Heart right ventricle (tissue), 16 donors: ENCODE data around the gene ZNF764. TPM values are rescaled to one million over a fixed set of nuclear protein-coding genes. Genes with fewer than 3 reads are reported as not detected.
"Not testable (repeated sequence)": the region's sequence is repeated elsewhere in the genome, so short reads cannot be mapped to it uniquely, and the experiment has no call there.

ENCODE experiments used
- ATAC-seq, 8 donors: fragments of 200-7000 bp; cut with Tn5 transposase; one replicate each; pipeline ENCODE4 v1.9.1; 2020; ENCODE audit warnings: mild to moderate bottlenecking in 8 of 8, moderate library complexity in 8 of 8, moderate number of reproducible peaks in 1 of 8
- DNase-seq, 2 donors: peaks; one replicate each; pipeline ENCODE4 v3.0.0-alpha.2; 2020
- H3K27ac ChIP-seq, 10 donors: fragments of 200-600 bp; sonication (generic) in 2 of 10; one replicate each; pipeline versions ENCODE4 v1.5.0 to v1.8.0; 2020 to 2022; ENCODE audit warnings: mild to moderate bottlenecking in 3 of 10
- H3K27me3 ChIP-seq, 7 donors: fragments of 200-600 bp; one replicate each; pipeline ENCODE4 v1.8.0; 2021 to 2022; ENCODE audit warnings: mild to moderate bottlenecking in 2 of 7
- H3K36me3 ChIP-seq, 9 donors: fragments of 200-600 bp; sonication (generic) in 1 of 9; one replicate each; pipeline versions ENCODE4 v1.5.0 to v1.8.0; 2020 to 2022; ENCODE audit warnings: mild to moderate bottlenecking in 2 of 9
- H3K4me1 ChIP-seq, 9 donors: fragments of 200-600 bp; sonication (generic) in 1 of 9; one replicate each; pipeline versions ENCODE4 v1.5.0 to v1.8.0; 2020 to 2022; ENCODE audit warnings: mild to moderate bottlenecking in 4 of 9
- H3K4me3 ChIP-seq, 10 donors: fragments of 200-600 bp; sonication (generic) in 2 of 10; one replicate each; pipeline versions ENCODE4 v1.5.0 to v1.8.0; 2020 to 2022; ENCODE audit warnings: mild to moderate bottlenecking in 7 of 10, moderate library complexity in 2 of 10
- H3K9me3 ChIP-seq, 11 donors: fragments of 200-600 bp in 10 of 11; sonication (generic) in 2 of 11; one replicate each; pipeline versions ENCODE4 v1.5.0 to v1.8.0; 2013 to 2022; ENCODE audit warnings: mild to moderate bottlenecking in 2 of 11, control low read depth in 1 of 11, moderate library complexity in 1 of 11
- CTCF ChIP-seq, 9 donors: fragments of 200-600 bp; sonication (generic) in 2 of 9; IDR thresholded peaks; one replicate each; pipeline versions ENCODE4 v1.5.0 to v1.8.0; 2021 to 2022; ENCODE audit warnings: antibody characterized with exemption in 9 of 9, mild to moderate bottlenecking in 5 of 9, moderate library complexity in 1 of 9
- WGBS, 2 donors: extraction: QIAGEN DNeasy Blood & Tissue Kit; methylation state at CpG; one replicate each; pipeline ENCODE4 v1.1.7; 2013; ENCODE audit warnings: inconsistent platforms in 1 of 2; 5-methylcytosine and 5-hydroxymethylcytosine counted together
- intact Hi-C, 10 donors: fragments of 100-400 bp; cut with DNase I; formaldehyde crosslinking; loops; one replicate each; pipeline versions ENCODE4 v1.11.1 to v1.14.2; 2022
- polyA plus RNA-seq, 2 donors: library from polyadenylated mRNA; stranded (reverse); fragments of 200-250 nt; gene quantifications; one replicate each; pipeline ENCODE4 v1.2.3, GENCODE V29; 2013
- total RNA-seq, 10 donors: library from RNA; stranded (reverse); fragmentation: NEBNext Ultra II Directional in 3 of 10; extraction: Animal tissue kit (Norgen Biotek cat#: 25700) in 3 of 10; gene quantifications; one replicate each; pipeline versions ENCODE4 v1.2.1 to v1.2.4, GENCODE V29; 2021 to 2023
- donor health status: Arrhythmogenic right ventricular cardiomyopathy.
- donor health status: ischemic (EF 13 %, LVEDD 7.1; RV severe dilation, severe dysfunction).
- donor health status: healthy with polysubstance abuse.
- donor health status: DM: no; HTN: yes; CAD: no.
- donor health status: DM: no; HTN: no; CAD: no.
- donor health status: ischemic (EF 25% LVEDD 6.9; RV normal size, moderate dysfunction).
- donor health status: ischemic (EF 25% LVEDD 5.7; RV mildly dilated, moderate dysfunction).
- donor health status: healthy.
- donor health status: DM: yes; HTN: yes; CAD: no.
- donor health status: Ischemic cardiomyopathy.
- donor health status: ischemic (EF 35%, LVEDD 5.7; RV mildly dilated, moderate dysfunction).
- donor health status: nonischemic (EF 11% LVEDD 7.7; RV severe dilation, severe dysfunction).
- donor health status: DM: yes; HTN: yes; CAD: no.
- donor health status: PGD.
- donor health status: ischemic (EF 29% LVEDD 5.4; RV normal size, mild dysfunction).
- donor health status: nonischemic (EF 23%, LVEDD 6.1; RV moderate dilation, normal function).

ZNF764 gene
- total and polyA plus RNA-seq, 12 donors, result 5.6 to 15.3 (median 10.3) TPM

GRCh38 chr16:30548416-30549253 lies 9.5 kb downstream of the ZNF764 start:
- H3K9me3 ChIP-seq, result no peaks in the 10 kb centered on the region
- peaks cover 0 to 12% (median 0%) of the 10 kb centered on the region in 9 donors for H3K36me3 ChIP-seq
- no peaks in the 10 kb centered on the region for H3K27me3 ChIP-seq
- peak in 5 of 8 donors; percentile 10 to 30 (median 15) for ATAC-seq
- no peak for DNase-seq
- H3K27ac ChIP-seq, result peak overlapping the region in 9 of 10 donors; percentile 26 to 74 (median 63)
- no peak for TF ChIP-seq CTCF (IDR thresholded peaks at IDR 0.05)
- H3K4me3 ChIP-seq, result no peak overlapping the region
- intact Hi-C loops, result no loop called here
- 61 to 65% methylated on average over 8 of the region's 8 CpGs for WGBS, 2 donors
- H3K4me1 ChIP-seq, result peaks cover 0 to 45% (median 19%) of the 10 kb centered on the region in 9 donors

GRCh38 chr16:30546115-30546514 lies 12.1 kb downstream of the ZNF764 start:
- DNase-seq, result no peak
- Histone ChIP-seq H3K27ac (peak overlapping the region in 1 of 10 donors; percentile 3), H3K4me1 (peaks cover under 1 to 36% (median 22%) of the 10 kb centered on the region in 9 donors), H3K36me3 (no peaks in the 10 kb centered on the region), H3K9me3 (no peaks in the 10 kb centered on the region), H3K4me3 (no peak overlapping the region), H3K27me3 (no peaks in the 10 kb centered on the region)
- intact Hi-C loops, result no loop called here
- 75 to 77% methylated on average over 8 of the region's 8 CpGs for WGBS, 2 donors
- peak in 1 of 8 donors; percentile 10 for ATAC-seq
- TF ChIP-seq CTCF (IDR thresholded peaks at IDR 0.05), result no peak

- Histone ChIP-seq H3K4me3 (no peak overlapping the region), H3K27me3 (no peaks in the 10 kb centered on the region), H3K4me1 (peaks cover 6 to 39% (median 30%) of the 10 kb centered on the region in 9 donors), H3K27ac (no peak overlapping the region), H3K9me3 (no peaks in the 10 kb centered on the region), H3K36me3 (no peaks in the 10 kb centered on the region)
- ATAC-seq (no peak), DNase-seq (no peak)
- TF ChIP-seq CTCF (IDR thresholded peaks at IDR 0.05), result no peak
- intact Hi-C loops, result no loop called here
- 81 to 82% methylated on average over 5 of the region's 5 CpGs for WGBS, 2 donors
Measured at GRCh38 chr16:30543067-30543466, 15.1 kb downstream of the ZNF764 start.

GRCh38 chr16:30541502-30542329 lies 16.5 kb downstream of the ZNF764 start:
- intact Hi-C loops, result no loop called here
- Histone ChIP-seq H3K27ac (peak overlapping the region in 7 of 10 donors; percentile 42 to 82 (median 58)), H3K9me3 (no peaks in the 10 kb centered on the region), H3K36me3 (no peaks in the 10 kb centered on the region), H3K27me3 (no peaks in the 10 kb centered on the region), H3K4me3 (no peak overlapping the region), H3K4me1 (peaks cover 6 to 39% (median 30%) of the 10 kb centered on the region in 9 donors)
- no peak for TF ChIP-seq CTCF (IDR thresholded peaks at IDR 0.05)
- WGBS, 2 donors, result 45 to 47% methylated on average over 10 of the region's 10 CpGs
- peak in 5 of 8 donors; percentile 14 to 53 (median 45) for ATAC-seq
- peak in 1 of 2 donors; percentile 54 for DNase-seq

- H3K4me3 ChIP-seq, H3K36me3 ChIP-seq, H3K9me3 ChIP-seq, H3K27me3 ChIP-seq, intact Hi-C loops, DNase-seq, ATAC-seq: not testable (repeated sequence)
- H3K4me1 ChIP-seq, result peaks cover 6 to 46% (median 31%) of the 10 kb centered on the region in 9 donors
- peak overlapping the region in 7 of 10 donors; percentile 42 to 82 (median 58) for H3K27ac ChIP-seq
- WGBS, 2 donors, result 68% methylated on average over 9 of the region's 9 CpGs
Measured at GRCh38 chr16:30540916-30541464, 17.2 kb downstream of the ZNF764 start.

- 85 to 91% methylated on average over 13 of the region's 13 CpGs for WGBS, 2 donors
- not testable (repeated sequence) for H3K4me3 ChIP-seq, DNase-seq, H3K27me3 ChIP-seq, H3K9me3 ChIP-seq, ATAC-seq, H3K36me3 ChIP-seq
- Histone ChIP-seq H3K27ac (peak overlapping the region; percentile 32 to 82 (median 80)), H3K4me1 (peaks cover 6 to 56% (median 38%) of the 10 kb centered on the region in 9 donors)
- intact Hi-C loops, result loop anchor here in 3 of 10 donors (2.0 to 10.0 kb wide), 4 partner anchors 13 to 475 kb away; partner anchors contain the start of genes ZNF785 (in 2 of the 3), ALDOA (in 1 of the 3) and ZNF689 (in 1 of the 3)
Measured at GRCh38 chr16:30539986-30540526, 18.1 kb downstream of the ZNF764 start.
